K562 (cell line): Measurements from ENCODE around the gene TUBGCP6. TPM values are rescaled to one million over a fixed set of nuclear protein-coding genes. Genes with fewer than 3 reads are reported as not detected.
A peak's percentile ranks its signal among the peaks of the same experiment; 100 is the strongest.

Experiments
- ATAC-seq: fragments of 200-7000 bp; cut with Tn5 transposase; 3 replicates; pipeline ENCODE4 v1.9.1; 2020; ENCODE audit warnings: moderate library complexity
- BruUV-seq: library from RNA; stranded (reverse); fragments of 400-500 nt; replicated peaks from 2 replicates; lab custom pipeline; 2021; lab: Mats Ljungman, UMichigan
- CTCF ChIA-PET: fragments of 300-600 bp; formaldehyde crosslinking; extraction: SDS; loops from one replicate; lab custom pipeline; 2021; ENCODE audit warnings: low intra/inter-chr PET ratio; lab: Yijun Ruan, JAX
- POLR2A ChIA-PET: fragments of 300-600, 350-650 bp; sonication (Branson Sonifier 250); formaldehyde crosslinking; extraction: SDS; loops from one replicate; lab custom pipeline; 2021; ENCODE audit warnings: antibody characterized with exemption, inconsistent platforms; lab: Yijun Ruan, JAX
- DNase-seq, 4 experiments: peaks; one replicate each; pipeline versions ENCODE4 v3.0.0 to v3.0.0-alpha.2; 2011 to 2018; ENCODE audit warnings: low spot score in 3 of 4, mixed read lengths in 3 of 4; ENCODE audit errors: extremely low read depth in 1 of 4
- FAIRE-seq: peaks from 2 replicates; lab custom pipeline; 2011; peaks lifted over from hg19 to GRCh38; lab: Jason Lieb, UNC
- H2AFZ ChIP-seq: 2 replicates; pipeline ENCODE4 v1.6.0; 2011; ENCODE audit warnings: low read depth, low read length, control low read depth, inconsistent platforms
- H3K27ac ChIP-seq: fragments of 200-600 bp; 3 replicates; pipeline ENCODE4 v1.8.0; 2011; ENCODE audit warnings: low read depth, mild to moderate bottlenecking, control low read depth, inconsistent platforms, low read length, moderate library complexity, mixed read lengths; ENCODE audit errors: extremely low read depth
- H3K27me3 ChIP-seq, 2 experiments: fragments of 300-600 bp in 1 of 2; 2 replicates in 1 of 2; 3 replicates in 1 of 2; pipeline versions ENCODE4 v1.6.0 to v1.8.0; 2011; ENCODE audit warnings: inconsistent platforms in 2 of 2, low read length in 2 of 2, mild to moderate bottlenecking in 1 of 2, mixed read lengths in 1 of 2, moderate library complexity in 1 of 2; ENCODE audit not compliant: control insufficient read depth in 2 of 2, insufficient read depth in 2 of 2
- H3K36me3 ChIP-seq: fragments of 300-600 bp; 3 replicates; pipeline ENCODE4 v1.8.0; 2011; ENCODE audit warnings: mild to moderate bottlenecking, low read length, inconsistent platforms; ENCODE audit not compliant: control insufficient read depth, insufficient read depth
- H3K4me1 ChIP-seq, 2 experiments: fragments of 200-600 bp in 1 of 2; replicated peaks in 1 of 2; 2 replicates in 1 of 2; 3 replicates in 1 of 2; pipeline versions ENCODE4 v1.5.1 to v1.8.0; 2011; ENCODE audit warnings: inconsistent platforms in 2 of 2, low read length in 2 of 2, mild to moderate bottlenecking in 1 of 2, mixed read lengths in 1 of 2, moderate library complexity in 1 of 2; ENCODE audit not compliant: control insufficient read depth in 2 of 2, insufficient read depth in 2 of 2
- H3K4me2 ChIP-seq: 2 replicates; pipeline ENCODE4 v1.6.1; 2011; ENCODE audit warnings: low read length, control low read depth, inconsistent platforms, mixed read lengths; ENCODE audit not compliant: insufficient read depth
- H3K4me3 ChIP-seq: fragments of 200-600 bp; sonication (generic), shearing (Covaris generic); 2 replicates; pipeline ENCODE4 v1.5.1; 2016; ENCODE audit warnings: control low read depth, inconsistent platforms
- H3K79me2 ChIP-seq: fragments of 200-600 bp; 3 replicates; pipeline ENCODE4 v1.8.0; 2011; ENCODE audit warnings: low read length, inconsistent platforms; ENCODE audit not compliant: control insufficient read depth, insufficient read depth
- H3K9ac ChIP-seq, 2 experiments: 2 replicates each; pipeline versions ENCODE4 v1.6.0 to v1.6.1; 2011; ENCODE audit warnings: low read depth in 2 of 2, low read length in 2 of 2, control low read depth in 1 of 2, inconsistent platforms in 1 of 2, mild to moderate bottlenecking in 1 of 2, mixed read lengths in 1 of 2; ENCODE audit not compliant: insufficient read depth in 1 of 2
- H3K9me1 ChIP-seq: one replicate; pipeline ENCODE4 v1.6.0; 2011; ENCODE audit warnings: inconsistent platforms, mild to moderate bottlenecking, low read length, moderate library complexity; ENCODE audit not compliant: control insufficient read depth, insufficient read depth
- H3K9me3 ChIP-seq: replicated peaks from 2 replicates; pipeline ENCODE4 v1.5.1; 2011; ENCODE audit warnings: low read depth, low read length, inconsistent platforms; ENCODE audit not compliant: control insufficient read depth, insufficient read depth
- H4K20me1 ChIP-seq: replicated peaks from 2 replicates; pipeline ENCODE4 v1.6.1; 2011; ENCODE audit warnings: low read length, inconsistent platforms, mixed read lengths; ENCODE audit not compliant: control insufficient read depth, insufficient read depth
- POLR2G ChIP-seq: fragments of 200-400 bp; formaldehyde crosslinking; IDR thresholded peaks from 2 replicates; pipeline ENCODE4 v1.6.1; 2017; ENCODE audit warnings: low read depth, mild to moderate bottlenecking, antibody characterized with exemption, low read length, moderate library complexity
- SP2 ChIP-seq: IDR thresholded peaks from 2 replicates; pipeline ENCODE4 v1.6.1; 2011; ENCODE audit warnings: mild to moderate bottlenecking, low read depth, low read length, moderate library complexity; ENCODE audit not compliant: poor library complexity, severe bottlenecking; ENCODE audit errors: extremely low read depth
- TFAP4 ChIP-seq: sonication (generic); formaldehyde crosslinking; IDR thresholded peaks from 2 replicates; pipeline ENCODE4 v1.8.0; 2022; ENCODE audit warnings: missing genetic modification reagents, mild to moderate bottlenecking, moderate library complexity, borderline replicate concordance
- ZBTB33 ChIP-seq: sonication (generic); formaldehyde crosslinking; IDR thresholded peaks from 2 replicates; pipeline ENCODE4 v1.8.1; 2023; ENCODE audit warnings: mild to moderate bottlenecking, missing genetic modification reagents
- WGBS: fragments of 100-300 bp; shearing (Covaris generic); methylation state at CpG from one replicate; pipeline ENCODE4 v1.1.6; 2016; ENCODE audit warnings: low coverage, mixed read lengths; ENCODE audit not compliant: insufficient coverage; ENCODE audit errors: missing lambda C conversion rate; 5-methylcytosine and 5-hydroxymethylcytosine counted together
- in situ Hi-C: fragments of 300-500 bp; cut with MboI; formaldehyde crosslinking; loops from 4 replicates; pipeline ENCODE4 v1.15.0; 2018; ENCODE audit warnings: inconsistent platforms, mixed read lengths
- intact Hi-C: fragments of 100-400 bp; cut with micrococcal nuclease; formaldehyde crosslinking; loops from 2 replicates; pipeline ENCODE4 v1.14.2; 2022
- polyA plus RNA-seq, 8 experiments: library from polyadenylated mRNA; depleted of rRNA in 4 of 8; stranded (reverse) in 5 of 8; unstranded in 3 of 8; fragments of >200 nt; fragmentation: Nextera tagmentation in 2 of 8; fragmentation: Illumina TruSeq in 1 of 8; extraction: Ambion mirVana in 2 of 8; extraction: Trizol in 1 of 8; gene quantifications; 2 replicates each; pipeline versions ENCODE4 v1.2.1 to v1.2.3, GENCODE V29; 2011 to 2014; ENCODE audit warnings: inconsistent platforms in 1 of 8, missing spikeins in 1 of 8
- total RNA-seq, 7 experiments: library from RNA; depleted of rRNA in 6 of 7; stranded (reverse); fragments of >200 nt in 6 of 7; fragmentation: Illumina TruSeq in 2 of 7; extraction: Trizol in 2 of 7; gene quantifications; 2 replicates each; pipeline versions ENCODE4 v1.2.1 to v1.2.3, GENCODE V29; 2011 to 2021; ENCODE audit warnings: low replicate concordance in 1 of 7

Gene TUBGCP6
- total and polyA plus RNA-seq, 9 of the 15 experiments (the other 6 are each of a cell fraction or from before 2014, with no cell fraction given), result 0.76 to 33.0 (median 10.1) TPM

GRCh38 chr22:50226875-50227165 lies 18.0 kb downstream of the TUBGCP6 start:
- H3K4me3 ChIP-seq, result no peak overlapping the region
- no peaks in the 10 kb centered on the region for H4K20me1 ChIP-seq
- no peak for ATAC-seq
- in situ Hi-C loops, result no loop called here
- H3K9ac ChIP-seq, result no peak overlapping the region
- BruUV-seq, result no TSS peak
- no peaks in the 10 kb centered on the region for H3K9me1 ChIP-seq
- TF ChIP-seq POLR2G (0 out of 2 replicates have a peak, but pooled peaks have one; percentile 1), ZBTB33 (CRISPR knock-in tag) (peak; percentile 19; the same call in 1 of the 2 replicates), SP2 (no peak), TFAP4 (CRISPR knock-in tag) (no peak)
- H3K9me3 ChIP-seq, result no peaks in the 10 kb centered on the region
- H3K27me3 ChIP-seq, result no peaks in the 10 kb centered on the region
- peaks cover 0 to 12% of the 10 kb centered on the region in 2 experiments; a peak in 2 of 5 replicates for H3K4me1 ChIP-seq
- POLR2A ChIA-PET, result interaction anchor here (0.7 to 1.2 kb wide), 3 partner anchors 9 to 23 kb away, joined by 3 to 4 read pairs (median 3); no protein-coding TSS in a partner anchor
- H3K27ac ChIP-seq, result no peak overlapping the region
- H3K79me2 ChIP-seq, result no peaks in the 10 kb centered on the region
- peaks cover 42% of the 10 kb centered on the region; the same call in 2 of the 3 replicates for H3K36me3 ChIP-seq
- FAIRE-seq, result no peak
- no peak overlapping the region for H3K4me2 ChIP-seq
- WGBS, result 93% methylated on average over 15 of the region's 18 CpGs
- intact Hi-C loops, result no loop called here
- DNase-seq, result no peak
- H2AFZ ChIP-seq, result no peak overlapping the region
- CTCF ChIA-PET, result no interaction called here
